ENCODE results near the gene POLR2J.

DNA sequence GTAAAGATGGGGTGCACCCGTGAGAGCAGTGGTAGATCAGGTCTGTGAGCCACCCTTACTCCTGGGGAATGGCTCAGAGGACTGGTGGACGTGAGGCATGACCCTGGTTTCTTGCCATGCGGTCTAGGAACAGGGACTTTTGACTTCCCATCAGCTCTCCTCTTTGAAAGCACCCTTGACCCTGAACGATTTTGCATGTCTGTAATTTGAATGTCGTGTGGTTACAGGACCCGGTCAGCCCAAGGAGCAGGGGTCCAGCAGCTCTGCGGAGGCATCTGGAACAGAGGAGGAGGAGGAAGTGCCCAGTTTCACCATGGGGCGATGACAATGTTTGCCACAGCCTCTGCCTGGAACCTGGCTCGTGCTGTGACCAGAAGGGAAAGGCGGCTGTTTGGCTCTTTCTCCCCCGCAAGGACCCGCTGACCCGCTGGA is 53.9 kb downstream of the POLR2J start:
- no peak for TF ChIP-seq STAT3 (IDR thresholded peaks at IDR 0.05; ENCODE audit: low read depth, low read length)
- TF ChIP-seq, protein P1, sequence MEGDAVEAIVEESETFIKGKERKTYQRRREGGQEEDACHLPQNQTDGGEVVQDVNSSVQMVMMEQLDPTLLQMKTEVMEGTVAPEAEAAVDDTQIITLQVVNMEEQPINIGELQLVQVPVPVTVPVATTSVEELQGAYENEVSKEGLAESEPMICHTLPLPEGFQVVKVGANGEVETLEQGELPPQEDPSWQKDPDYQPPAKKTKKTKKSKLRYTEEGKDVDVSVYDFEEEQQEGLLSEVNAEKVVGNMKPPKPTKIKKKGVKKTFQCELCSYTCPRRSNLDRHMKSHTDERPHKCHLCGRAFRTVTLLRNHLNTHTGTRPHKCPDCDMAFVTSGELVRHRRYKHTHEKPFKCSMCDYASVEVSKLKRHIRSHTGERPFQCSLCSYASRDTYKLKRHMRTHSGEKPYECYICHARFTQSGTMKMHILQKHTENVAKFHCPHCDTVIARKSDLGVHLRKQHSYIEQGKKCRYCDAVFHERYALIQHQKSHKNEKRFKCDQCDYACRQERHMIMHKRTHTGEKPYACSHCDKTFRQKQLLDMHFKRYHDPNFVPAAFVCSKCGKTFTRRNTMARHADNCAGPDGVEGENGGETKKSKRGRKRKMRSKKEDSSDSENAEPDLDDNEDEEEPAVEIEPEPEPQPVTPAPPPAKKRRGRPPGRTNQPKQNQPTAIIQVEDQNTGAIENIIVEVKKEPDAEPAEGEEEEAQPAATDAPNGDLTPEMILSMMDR (IDR thresholded peaks at IDR 0.05 in 2 of 3, conservative IDR thresholded peaks at IDR 0.05 in 1 of 3; ENCODE audit: control insufficient read depth in 2 of 3, extremely low read depth in 1 of 3, insufficient read depth in 1 of 3, low read depth in 3 of 3, low read length in 3 of 3): no peak
- no peak for TF ChIP-seq RELA (IDR thresholded peaks at IDR 0.05; ENCODE audit: borderline replicate concordance, partially characterized antibody)
- peak; percentile 61; the same call in 1 of the 2 replicates for TF ChIP-seq POLR2A (IDR thresholded peaks at IDR 0.05; ENCODE audit: low read depth, low read length)
- TF ChIP-seq EP300 (IDR thresholded peaks at IDR 0.05; ENCODE audit: borderline replicate concordance in 1 of 2, control insufficient read depth in 1 of 2, low read depth in 2 of 2, low read length in 2 of 2): peak; percentile 22 to 42; a peak in 3 of 4 replicates
- TF ChIP-seq, protein P2, sequence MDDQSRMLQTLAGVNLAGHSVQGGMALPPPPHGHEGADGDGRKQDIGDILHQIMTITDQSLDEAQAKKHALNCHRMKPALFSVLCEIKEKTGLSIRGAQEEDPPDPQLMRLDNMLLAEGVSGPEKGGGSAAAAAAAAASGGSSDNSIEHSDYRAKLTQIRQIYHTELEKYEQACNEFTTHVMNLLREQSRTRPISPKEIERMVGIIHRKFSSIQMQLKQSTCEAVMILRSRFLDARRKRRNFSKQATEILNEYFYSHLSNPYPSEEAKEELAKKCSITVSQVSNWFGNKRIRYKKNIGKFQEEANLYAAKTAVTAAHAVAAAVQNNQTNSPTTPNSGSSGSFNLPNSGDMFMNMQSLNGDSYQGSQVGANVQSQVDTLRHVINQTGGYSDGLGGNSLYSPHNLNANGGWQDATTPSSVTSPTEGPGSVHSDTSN (IDR thresholded peaks at IDR 0.05; ENCODE audit: insufficient replicate concordance, low read depth, low read length): no peak
- TF ChIP-seq CEBPB (IDR thresholded peaks at IDR 0.05; ENCODE audit: borderline replicate concordance in 1 of 2, low read depth in 2 of 2, low read length in 2 of 2): no peak
